GM19372 (cell line): Measurements from ENCODE around the gene RAP1B.

ENCODE experiments used
- ATAC-seq: cut with Tn5 transposase; IDR thresholded peaks from one replicate; pipeline ENCODE4 v1.9.1; 2021; ENCODE audit warnings: mild to moderate bottlenecking, low read depth, moderate library complexity; ENCODE audit not compliant: unreplicated experiment

Gene RAP1B

GRCh38 chr12:68611094-68611805 is 551 bp downstream of the RAP1B start:
- peak; percentile 35 for ATAC-seq

GRCh38 chr12:68611806-68612160 is 1.1 kb downstream of the RAP1B start:
- no peak for ATAC-seq

- ATAC-seq = no peak
These were observed 1.5 kb downstream of the RAP1B start for GRCh38 chr12:68612202-68612601.

- ATAC-seq = no peak
These were observed 2.0 kb downstream of the RAP1B start for GRCh38 chr12:68612697-68613096.

GRCh38 chr12:68613209-68613904 is 2.7 kb downstream of the RAP1B start:
- no peak for ATAC-seq

- no peak for ATAC-seq
These were observed 3.5 kb downstream of the RAP1B start for GRCh38 chr12:68614105-68614679.

- ATAC-seq = no peak
These were observed 4.1 kb downstream of the RAP1B start for GRCh38 chr12:68614769-68615168.

- no peak for ATAC-seq
These were observed 6.6 kb downstream of the RAP1B start for GRCh38 chr12:68617160-68617926.

GRCh38 chr12:68619541-68619940 is 8.8 kb downstream of the RAP1B start:
- no peak for ATAC-seq

GRCh38 chr12:68620519-68621471 is 10.1 kb downstream of the RAP1B start:
- no peak for ATAC-seq

- ATAC-seq = no peak
These were observed 10.9 kb downstream of the RAP1B start for GRCh38 chr12:68621472-68622081.

- ATAC-seq = no peak
These were observed 11.6 kb downstream of the RAP1B start for GRCh38 chr12:68622250-68622649.

- ATAC-seq = no peak
These were observed 12.4 kb downstream of the RAP1B start for GRCh38 chr12:68623059-68623458.

GRCh38 chr12:68623984-68624383 is 13.3 kb downstream of the RAP1B start:
- no peak for ATAC-seq

- ATAC-seq = no peak
These were observed 14.2 kb downstream of the RAP1B start for GRCh38 chr12:68624933-68625332.

- no peak for ATAC-seq
These were observed 17.1 kb downstream of the RAP1B start for GRCh38 chr12:68627673-68628319.

GRCh38 chr12:68628698-68629097 is 18.0 kb downstream of the RAP1B start:
- ATAC-seq = no peak

- no peak for ATAC-seq
These were observed 19.4 kb downstream of the RAP1B start for GRCh38 chr12:68630050-68630449.

GRCh38 chr12:68630598-68630997 is 19.9 kb downstream of the RAP1B start:
- ATAC-seq = no peak
